HepG2 (cell line): Measurements from ENCODE around the gene PAPPA2. TPM values are rescaled to one million over a fixed set of nuclear protein-coding genes. Genes with fewer than 3 reads are reported as not detected.

ENCODE experiments used
- ATAC-seq: fragments of 200-7000 bp; cut with Tn5 transposase; 3 replicates; pipeline ENCODE4 v1.9.1; 2020; ENCODE audit warnings: mild to moderate bottlenecking, moderate library complexity
- BruUV-seq: library from RNA; stranded (reverse); fragments of 400-500 nt; replicated peaks from 2 replicates; lab custom pipeline; 2021; lab: Mats Ljungman, UMichigan
- CTCF ChIA-PET: fragments of 300-600 bp; formaldehyde crosslinking; extraction: SDS; loops from one replicate; lab custom pipeline; 2021; ENCODE audit warnings: low total read pairs, inconsistent platforms, low intra/inter-chr PET ratio; lab: Yijun Ruan, JAX
- POLR2A ChIA-PET: fragments of 350-600 bp; sonication (Branson Sonifier 250); formaldehyde crosslinking; loops from one replicate; lab custom pipeline; 2020; ENCODE audit warnings: antibody characterized with exemption, inconsistent platforms; lab: Yijun Ruan, JAX
- DNase-seq: peaks from one replicate; pipeline ENCODE4 v3.0.0-alpha.2; 2015; ENCODE audit warnings: low spot score
- FAIRE-seq: peaks from 3 replicates; lab custom pipeline; 2011; peaks lifted over from hg19 to GRCh38; lab: Jason Lieb, UNC
- H2AFZ ChIP-seq: one replicate; pipeline ENCODE4 v1.6.1; 2011; ENCODE audit warnings: low read length, inconsistent platforms
- H3K27ac ChIP-seq: fragments of 300-600 bp; 3 replicates; pipeline ENCODE4 v1.8.0; 2011; ENCODE audit warnings: mixed run types, mild to moderate bottlenecking, mixed read lengths, low read length, inconsistent platforms; ENCODE audit not compliant: insufficient read depth; ENCODE audit errors: extremely low read length
- H3K27me3 ChIP-seq, 2 experiments: fragments of 200-600 bp in 1 of 2; 2 replicates in 1 of 2; 3 replicates in 1 of 2; pipeline versions ENCODE4 v1.6.0 to v1.8.0; 2011; ENCODE audit warnings: low read length in 2 of 2, mild to moderate bottlenecking in 2 of 2, moderate library complexity in 2 of 2, inconsistent platforms in 1 of 2; ENCODE audit not compliant: insufficient read depth in 2 of 2, control insufficient read depth in 1 of 2
- H3K36me3 ChIP-seq, 2 experiments: fragments of 200-600 bp in 1 of 2; replicated peaks in 1 of 2; 2 replicates in 1 of 2; 3 replicates in 1 of 2; pipeline versions ENCODE4 v1.5.1 to v1.8.0; 2011; ENCODE audit warnings: low read length in 2 of 2, inconsistent platforms in 1 of 2; ENCODE audit not compliant: insufficient read depth in 2 of 2, control insufficient read depth in 1 of 2
- H3K4me1 ChIP-seq: 2 replicates; pipeline ENCODE4 v1.5.1; 2012; ENCODE audit warnings: low read length, inconsistent platforms; ENCODE audit not compliant: insufficient read depth
- H3K4me2 ChIP-seq: 2 replicates; pipeline ENCODE4 v1.6.0; 2011; ENCODE audit warnings: low read depth, low read length, inconsistent platforms
- H3K4me3 ChIP-seq, 3 experiments: fragments of 200-600 bp in 1 of 3; sonication (generic), shearing (Covaris generic) in 1 of 3; replicated peaks in 1 of 3; 2 replicates each; pipeline ENCODE4 v1.5.1; 2011 to 2016; ENCODE audit warnings: low read length in 3 of 3, inconsistent platforms in 2 of 3, low read depth in 2 of 3, mild to moderate bottlenecking in 2 of 3, control low read depth in 1 of 3, mixed read lengths in 1 of 3; ENCODE audit not compliant: insufficient read depth in 1 of 3
- H3K79me2 ChIP-seq: one replicate; pipeline ENCODE4 v1.6.1; 2011; ENCODE audit warnings: low read length, inconsistent platforms; ENCODE audit not compliant: insufficient read depth
- H3K9ac ChIP-seq: 2 replicates; pipeline ENCODE4 v1.6.0; 2011; ENCODE audit warnings: mild to moderate bottlenecking, low read depth, low read length, inconsistent platforms; ENCODE audit not compliant: insufficient read depth
- H3K9me3 ChIP-seq: 2 replicates; pipeline ENCODE4 v1.5.1; 2012; ENCODE audit warnings: mild to moderate bottlenecking, low read length
- H4K20me1 ChIP-seq: 2 replicates; pipeline ENCODE4 v1.6.0; 2011; ENCODE audit warnings: inconsistent platforms, mild to moderate bottlenecking, low read length, moderate library complexity; ENCODE audit not compliant: insufficient read depth
- ATF1 ChIP-seq: IDR thresholded peaks from 2 replicates; pipeline ENCODE4 v1.6.1; 2016; ENCODE audit warnings: mild to moderate bottlenecking, control low read depth
- IKZF1 ChIP-seq: fragments of 450-650 bp; IDR thresholded peaks from 2 replicates; pipeline ENCODE4 v1.7.1; 2016
- MIER2 ChIP-seq: IDR thresholded peaks from 2 replicates; pipeline ENCODE4 v1.6.1; 2016; ENCODE audit warnings: missing biosample characterization, missing genetic modification reagents
- NFATC3 ChIP-seq: sonication (generic); formaldehyde crosslinking; IDR thresholded peaks from 2 replicates; pipeline ENCODE4 v1.5.1; 2020; ENCODE audit warnings: mild to moderate bottlenecking, missing genetic modification reagents
- ZNF607 ChIP-seq: sonication (generic); formaldehyde crosslinking; IDR thresholded peaks from 2 replicates; pipeline ENCODE4 v1.5.1; 2020; ENCODE audit warnings: missing genetic modification reagents, mild to moderate bottlenecking, borderline replicate concordance
- ZNF777 ChIP-seq: sonication (generic); formaldehyde crosslinking; IDR thresholded peaks from 2 replicates; pipeline ENCODE4 v1.4.0; 2020; ENCODE audit warnings: missing genetic modification reagents
- ZNF816 ChIP-seq: sonication (generic); formaldehyde crosslinking; IDR thresholded peaks from 2 replicates; pipeline ENCODE4 v1.8.0; 2022; ENCODE audit warnings: missing genetic modification reagents, mild to moderate bottlenecking, borderline replicate concordance
- ZSCAN9 ChIP-seq: IDR thresholded peaks from 2 replicates; pipeline ENCODE4 v1.6.1; 2016; ENCODE audit warnings: borderline replicate concordance
- WGBS: methylation state at CpG from one replicate; pipeline ENCODE4 v1.1.6; 2017; ENCODE audit warnings: low lambda C conversion rate; 5-methylcytosine and 5-hydroxymethylcytosine counted together
- in situ Hi-C: cut with HindIII; loops from 2 replicates; pipeline ENCODE4 v1.10.0; 2017; ENCODE audit warnings: low pct_unique_long_range_greater_than_20kb; ENCODE audit not compliant: extremely low pct_ligation_motif_present
- intact Hi-C: fragments of 100-400 bp; cut with micrococcal nuclease; formaldehyde crosslinking; loops from one replicate; pipeline ENCODE4 v1.10.0; 2022; ENCODE audit not compliant: unreplicated experiment
- polyA plus RNA-seq, 8 experiments: library from polyadenylated mRNA; depleted of rRNA in 3 of 8; stranded (reverse) in 7 of 8; unstranded in 1 of 8; fragments of >200 nt; fragmentation: Illumina TruSeq in 4 of 8; extraction: Trizol in 4 of 8; gene quantifications; 2 replicates each; pipeline versions ENCODE4 v1.2.1 to v1.2.3, GENCODE V29; 2011 to 2016; ENCODE audit warnings: low read depth in 4 of 8, missing spikeins in 1 of 8, mixed read lengths in 1 of 8; ENCODE audit not compliant: insufficient read depth in 1 of 8
- total RNA-seq, 5 experiments: library from RNA; depleted of rRNA; stranded (reverse); fragments of >200 nt; fragmentation: Illumina TruSeq; extraction: Trizol; gene quantifications; 2 replicates each; pipeline ENCODE4 v1.2.3, GENCODE V29; 2016; ENCODE audit warnings: low read depth in 1 of 5
- TF ChIP-seq, protein P1 (sequence below): IDR thresholded peaks from 2 replicates; pipeline ENCODE4 v1.6.1; 2016; ENCODE audit warnings: control low read depth
- TF ChIP-seq, protein P2 (sequence below): sonication (generic); formaldehyde crosslinking; IDR thresholded peaks from 2 replicates; pipeline ENCODE4 v1.5.0; 2020; ENCODE audit warnings: mild to moderate bottlenecking, missing genetic modification reagents
- TF ChIP-seq, protein P3 (sequence below): sonication (generic); formaldehyde crosslinking; conservative IDR thresholded peaks from 2 replicates; pipeline ENCODE4 v1.4.0; 2020; ENCODE audit warnings: missing genetic modification reagents

Gene PAPPA2
- total and polyA plus RNA-seq, 2 of the 13 experiments (the other 11 are each of a cell fraction or from before 2014, with no cell fraction given), result 0.01 TPM; not detected in 1

DNA sequence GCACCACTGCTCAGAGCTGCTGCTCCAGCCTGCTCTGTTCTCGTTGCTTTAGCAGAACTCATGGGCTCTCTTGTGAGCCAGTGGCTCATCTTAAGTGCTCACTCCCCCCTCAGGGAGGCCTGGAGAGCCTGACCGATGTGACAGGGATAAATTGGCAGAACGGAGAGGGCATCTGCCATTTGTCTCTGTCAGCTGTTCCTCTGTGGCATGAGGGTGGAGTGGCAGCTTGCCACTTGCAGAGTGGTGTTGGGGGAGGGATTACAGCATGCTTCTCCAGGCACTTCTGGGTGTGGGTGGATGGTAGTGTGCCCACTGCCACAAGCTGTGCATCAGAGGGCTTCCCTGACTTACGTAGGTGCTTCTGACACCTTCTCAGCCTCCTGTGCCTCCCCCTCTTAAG, 229.5 kb downstream of the PAPPA2 start:
- H3K9ac ChIP-seq, result no peak overlapping the region
- no peak for ATAC-seq
- no peaks in the 10 kb centered on the region for H3K27me3 ChIP-seq
- intact Hi-C loops (loop anchor here (5.0 kb wide), 1 partner anchor 1320 kb away; no protein-coding TSS in a partner anchor), in situ Hi-C loops (loop anchor here (5.0 to 25.0 kb wide), 2 partner anchors 135 to 305 kb away; no protein-coding TSS in a partner anchor)
- 30% methylated on average over 3 of the region's 4 CpGs for WGBS
- H3K27ac ChIP-seq, result no peak overlapping the region
- no peak for DNase-seq
- no peaks in the 10 kb centered on the region for H3K36me3 ChIP-seq
- H4K20me1 ChIP-seq, result no peaks in the 10 kb centered on the region
- H3K79me2 ChIP-seq, result no peaks in the 10 kb centered on the region
- H3K4me2 ChIP-seq, result no peak overlapping the region
- H3K4me1 ChIP-seq, result no peaks in the 10 kb centered on the region
- no TSS peak for BruUV-seq
- ChIA-PET POLR2A (no interaction called here), CTCF (no interaction called here)
- no peak for FAIRE-seq
- H3K4me3 ChIP-seq, result no peak overlapping the region
- no peaks in the 10 kb centered on the region for H3K9me3 ChIP-seq
- no peak overlapping the region for H2AFZ ChIP-seq
- TF ChIP-seq, protein P1, sequence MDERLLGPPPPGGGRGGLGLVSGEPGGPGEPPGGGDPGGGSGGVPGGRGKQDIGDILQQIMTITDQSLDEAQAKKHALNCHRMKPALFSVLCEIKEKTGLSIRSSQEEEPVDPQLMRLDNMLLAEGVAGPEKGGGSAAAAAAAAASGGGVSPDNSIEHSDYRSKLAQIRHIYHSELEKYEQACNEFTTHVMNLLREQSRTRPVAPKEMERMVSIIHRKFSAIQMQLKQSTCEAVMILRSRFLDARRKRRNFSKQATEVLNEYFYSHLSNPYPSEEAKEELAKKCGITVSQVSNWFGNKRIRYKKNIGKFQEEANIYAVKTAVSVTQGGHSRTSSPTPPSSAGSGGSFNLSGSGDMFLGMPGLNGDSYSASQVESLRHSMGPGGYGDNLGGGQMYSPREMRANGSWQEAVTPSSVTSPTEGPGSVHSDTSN, result no peak
- TF ChIP-seq ZNF607 (CRISPR knock-in tag), result no peak
- TF ChIP-seq, protein P2, sequence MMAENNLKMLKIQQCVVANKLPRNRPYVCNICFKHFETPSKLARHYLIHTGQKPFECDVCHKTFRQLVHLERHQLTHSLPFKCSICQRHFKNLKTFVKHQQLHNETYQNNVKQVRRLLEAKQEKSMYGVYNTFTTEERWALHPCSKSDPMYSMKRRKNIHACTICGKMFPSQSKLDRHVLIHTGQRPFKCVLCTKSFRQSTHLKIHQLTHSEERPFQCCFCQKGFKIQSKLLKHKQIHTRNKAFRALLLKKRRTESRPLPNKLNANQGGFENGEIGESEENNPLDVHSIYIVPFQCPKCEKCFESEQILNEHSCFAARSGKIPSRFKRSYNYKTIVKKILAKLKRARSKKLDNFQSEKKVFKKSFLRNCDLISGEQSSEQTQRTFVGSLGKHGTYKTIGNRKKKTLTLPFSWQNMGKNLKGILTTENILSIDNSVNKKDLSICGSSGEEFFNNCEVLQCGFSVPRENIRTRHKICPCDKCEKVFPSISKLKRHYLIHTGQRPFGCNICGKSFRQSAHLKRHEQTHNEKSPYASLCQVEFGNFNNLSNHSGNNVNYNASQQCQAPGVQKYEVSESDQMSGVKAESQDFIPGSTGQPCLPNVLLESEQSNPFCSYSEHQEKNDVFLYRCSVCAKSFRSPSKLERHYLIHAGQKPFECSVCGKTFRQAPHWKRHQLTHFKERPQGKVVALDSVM, result no peak
- TF ChIP-seq ZNF777 (CRISPR knock-in tag), result no peak
- TF ChIP-seq, protein P3, sequence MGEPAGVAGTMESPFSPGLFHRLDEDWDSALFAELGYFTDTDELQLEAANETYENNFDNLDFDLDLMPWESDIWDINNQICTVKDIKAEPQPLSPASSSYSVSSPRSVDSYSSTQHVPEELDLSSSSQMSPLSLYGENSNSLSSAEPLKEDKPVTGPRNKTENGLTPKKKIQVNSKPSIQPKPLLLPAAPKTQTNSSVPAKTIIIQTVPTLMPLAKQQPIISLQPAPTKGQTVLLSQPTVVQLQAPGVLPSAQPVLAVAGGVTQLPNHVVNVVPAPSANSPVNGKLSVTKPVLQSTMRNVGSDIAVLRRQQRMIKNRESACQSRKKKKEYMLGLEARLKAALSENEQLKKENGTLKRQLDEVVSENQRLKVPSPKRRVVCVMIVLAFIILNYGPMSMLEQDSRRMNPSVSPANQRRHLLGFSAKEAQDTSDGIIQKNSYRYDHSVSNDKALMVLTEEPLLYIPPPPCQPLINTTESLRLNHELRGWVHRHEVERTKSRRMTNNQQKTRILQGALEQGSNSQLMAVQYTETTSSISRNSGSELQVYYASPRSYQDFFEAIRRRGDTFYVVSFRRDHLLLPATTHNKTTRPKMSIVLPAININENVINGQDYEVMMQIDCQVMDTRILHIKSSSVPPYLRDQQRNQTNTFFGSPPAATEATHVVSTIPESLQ (CRISPR knock-in tag), result no peak
- no peak for TF ChIP-seq NFATC3 (CRISPR knock-in tag)
- no peak for TF ChIP-seq ZNF816 (CRISPR knock-in tag)
- TF ChIP-seq MIER2 (CRISPR knock-in tag), result no peak
- no peak for TF ChIP-seq IKZF1
- no peak for TF ChIP-seq ZSCAN9 (CRISPR knock-in tag)
- no peak for TF ChIP-seq ATF1 (CRISPR knock-in tag)
